CD4-positive, alpha-beta T cell treated with Interleukin-1 beta for 1 hour (primary cell): Measurements from ENCODE around the gene TTC8.
"Not testable (repeated sequence)": the region's sequence is repeated elsewhere in the genome, so short reads cannot be mapped to it uniquely, and the experiment has no call there.

ENCODE experiments used
- DNase-seq, 2 donors: peaks; one replicate each; pipeline ENCODE4 v3.0.0-alpha.2; 2020 to 2022

The TTC8 gene

GRCh38 chr14:88825503-88825902, 1.1 kb downstream of the TTC8 start:
- DNase-seq, result no peak

- no peak for DNase-seq
These were observed 4.7 kb downstream of the TTC8 start for GRCh38 chr14:88829188-88829587.

GRCh38 chr14:88829685-88830302, 5.3 kb downstream of the TTC8 start:
- no peak for DNase-seq

- DNase-seq, result no peak
These were observed 6.8 kb downstream of the TTC8 start for GRCh38 chr14:88831284-88831683.

GRCh38 chr14:88834883-88835431, 10.5 kb downstream of the TTC8 start:
- DNase-seq, result no peak

GRCh38 chr14:88835661-88836060, 11.2 kb downstream of the TTC8 start:
- DNase-seq, result no peak

- DNase-seq, result no peak
These were observed 13.0 kb downstream of the TTC8 start for GRCh38 chr14:88837495-88837894.

GRCh38 chr14:88838015-88838414, 13.6 kb downstream of the TTC8 start:
- no peak for DNase-seq

- DNase-seq, result no peak
These were observed 16.5 kb downstream of the TTC8 start for GRCh38 chr14:88840926-88841325.

GRCh38 chr14:88841741-88842140, 17.3 kb downstream of the TTC8 start:
- DNase-seq, result no peak

GRCh38 chr14:88842414-88842813, 18.0 kb downstream of the TTC8 start:
- no peak for DNase-seq

- DNase-seq, result no peak
These were observed 20.6 kb downstream of the TTC8 start for GRCh38 chr14:88844980-88845491.

- no peak for DNase-seq
These were observed 24.1 kb downstream of the TTC8 start for GRCh38 chr14:88848571-88848970.

- DNase-seq, result no peak
These were observed 25.3 kb downstream of the TTC8 start for GRCh38 chr14:88849716-88850115.

GRCh38 chr14:88851587-88851986, 27.1 kb downstream of the TTC8 start:
- no peak for DNase-seq

- no peak for DNase-seq
These were observed 28.2 kb downstream of the TTC8 start for GRCh38 chr14:88852632-88853031.

GRCh38 chr14:88853129-88853528, 28.7 kb downstream of the TTC8 start:
- no peak for DNase-seq

- no peak for DNase-seq
These were observed 32.4 kb downstream of the TTC8 start for GRCh38 chr14:88856786-88857366.

- DNase-seq, result not testable (repeated sequence)
These were observed 33.4 kb downstream of the TTC8 start for GRCh38 chr14:88857861-88858260.

- DNase-seq, result not testable (repeated sequence)
These were observed 34.7 kb downstream of the TTC8 start for GRCh38 chr14:88859118-88859517.

- DNase-seq, result no peak
These were observed 38.7 kb downstream of the TTC8 start for GRCh38 chr14:88863167-88863566.

- no peak for DNase-seq
These were observed 39.7 kb downstream of the TTC8 start for GRCh38 chr14:88864198-88864597.

GRCh38 chr14:88866305-88866704, 41.9 kb downstream of the TTC8 start:
- DNase-seq, result no peak

GRCh38 chr14:88868558-88869159, 44.2 kb downstream of the TTC8 start:
- peak in 1 of 2 donors; percentile 32 for DNase-seq
